ENCODE data around the gene MAGEA9B.
"Not testable (repeated sequence)": the region's sequence is repeated elsewhere in the genome, so short reads cannot be mapped to it uniquely, and the experiment has no call there.

The MAGEA9B gene

DNA sequence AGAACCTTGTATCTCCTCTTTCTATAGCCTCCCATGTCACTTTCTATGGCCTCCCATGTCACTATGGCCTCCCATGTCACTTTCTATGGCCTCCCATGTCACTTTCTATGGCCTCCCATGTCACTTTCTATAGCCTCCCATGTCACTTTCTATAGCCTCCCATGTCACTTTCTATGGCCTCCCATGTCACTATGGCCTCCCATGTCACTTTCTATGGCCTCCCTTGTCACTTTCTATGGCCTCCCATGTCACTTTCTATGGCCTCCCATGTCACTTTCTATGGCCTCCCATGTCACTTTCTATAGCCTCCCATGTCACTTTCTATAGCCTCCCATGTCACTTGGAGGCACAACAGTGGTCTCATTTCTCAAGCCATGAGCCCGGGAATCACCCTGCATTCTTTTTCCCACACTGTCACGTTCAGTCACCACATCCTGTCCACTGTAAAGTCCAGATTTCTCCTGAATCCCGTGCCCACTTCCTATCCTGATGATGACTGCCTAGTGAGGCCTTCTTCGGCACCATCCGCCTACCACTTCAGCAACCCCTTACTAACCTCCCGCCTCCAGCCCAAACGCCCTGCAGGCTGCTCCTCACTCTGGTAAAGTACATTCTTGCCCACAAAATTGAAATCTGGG, 18.1 kb upstream of the MAGEA9B start:
- not testable (repeated sequence) for H3K27ac Mint-ChIP-seq; H3K27me3 Mint-ChIP-seq; H3K4me1 Mint-ChIP-seq; H3K9me3 Mint-ChIP-seq; ATAC-seq (ENCODE audit: low read depth); H3K4me3 Mint-ChIP-seq; DNase-seq (ENCODE audit: low spot score in 2 of 2)
- H3K36me3 Mint-ChIP-seq = peaks cover 22% of the 10 kb centered on the region

DNA sequence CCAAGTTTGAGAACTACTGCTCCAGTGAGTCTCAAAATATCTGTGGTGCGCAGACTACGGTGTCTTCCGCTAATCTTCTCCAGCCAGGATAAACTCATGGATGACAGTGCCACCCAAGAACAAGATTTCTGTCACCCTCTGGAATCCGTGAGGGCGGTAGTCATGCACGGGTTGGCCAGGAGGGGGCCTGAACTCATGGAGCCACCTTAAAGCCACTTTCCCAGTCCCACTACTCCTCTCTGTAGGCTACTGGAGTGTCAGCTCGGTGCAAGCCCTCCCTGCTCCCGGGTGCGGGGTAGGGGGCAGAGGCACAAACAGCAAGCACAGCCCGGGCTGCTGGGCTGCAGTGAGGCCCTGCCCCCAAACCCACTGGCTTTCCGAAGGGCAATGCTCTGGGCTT, 11.3 kb upstream of the MAGEA9B start:
- H3K4me3 Mint-ChIP-seq; DNase-seq (ENCODE audit: low spot score in 2 of 2); H3K36me3 Mint-ChIP-seq; ATAC-seq (ENCODE audit: low read depth); H3K9me3 Mint-ChIP-seq; H3K27ac Mint-ChIP-seq; H3K27me3 Mint-ChIP-seq; H3K4me1 Mint-ChIP-seq: not testable (repeated sequence)

DNA sequence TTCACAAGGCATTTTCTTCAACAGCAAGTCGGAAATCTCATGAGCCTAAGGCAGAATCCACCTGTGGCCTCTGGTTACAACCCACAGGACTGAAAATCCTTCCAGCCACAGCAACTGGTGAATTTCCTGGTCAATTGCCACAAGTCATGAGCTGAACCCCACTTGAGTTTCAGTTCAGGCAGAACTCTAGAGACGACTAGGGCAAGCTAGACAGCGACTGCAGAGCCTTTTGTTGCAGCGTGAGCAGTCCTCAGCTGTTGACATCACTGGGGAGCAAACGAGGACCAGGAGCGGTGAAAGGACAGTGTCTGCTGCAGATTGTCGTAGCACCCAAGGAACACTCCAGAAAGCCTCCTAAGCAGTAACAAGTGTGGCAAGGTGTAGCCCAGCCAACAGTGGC, 8.7 kb upstream of the MAGEA9B start:
- not testable (repeated sequence) for H3K27me3 Mint-ChIP-seq; H3K9me3 Mint-ChIP-seq; H3K36me3 Mint-ChIP-seq; H3K4me3 Mint-ChIP-seq; H3K4me1 Mint-ChIP-seq; DNase-seq (ENCODE audit: low spot score in 2 of 2); H3K27ac Mint-ChIP-seq; ATAC-seq (ENCODE audit: low read depth)

DNA sequence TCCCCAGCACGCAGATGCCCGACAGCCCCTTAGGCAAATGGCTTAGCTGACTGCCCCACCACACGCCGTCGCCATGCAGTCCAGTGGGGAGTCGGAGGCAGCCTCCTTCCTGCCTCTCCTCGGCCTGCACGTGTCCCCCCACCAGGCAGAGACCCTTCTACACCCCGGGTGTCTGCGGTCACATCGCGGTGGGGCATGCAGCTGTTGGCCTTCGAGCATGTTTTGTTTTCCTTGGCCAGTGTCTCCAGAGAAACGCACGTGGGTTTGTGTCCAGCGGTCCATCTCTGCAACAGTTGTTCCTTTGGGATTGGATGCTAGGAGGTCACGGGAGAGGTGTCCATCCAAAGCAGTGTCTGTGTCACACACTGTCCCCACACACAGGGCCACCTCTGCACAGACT, 8.0 kb upstream of the MAGEA9B start, which contains the start of gene HSFX2:
Gene HSFX2 (minus strand): TSS at position 101 of the 400 bp plus-strand sequence. CDS start 614 bp downstream, outside the sequence.
- H3K4me3 Mint-ChIP-seq; H3K9me3 Mint-ChIP-seq; H3K27me3 Mint-ChIP-seq; H3K27ac Mint-ChIP-seq; H3K4me1 Mint-ChIP-seq; H3K36me3 Mint-ChIP-seq; DNase-seq (ENCODE audit: low spot score in 2 of 2); ATAC-seq (ENCODE audit: low read depth): not testable (repeated sequence)

DNA sequence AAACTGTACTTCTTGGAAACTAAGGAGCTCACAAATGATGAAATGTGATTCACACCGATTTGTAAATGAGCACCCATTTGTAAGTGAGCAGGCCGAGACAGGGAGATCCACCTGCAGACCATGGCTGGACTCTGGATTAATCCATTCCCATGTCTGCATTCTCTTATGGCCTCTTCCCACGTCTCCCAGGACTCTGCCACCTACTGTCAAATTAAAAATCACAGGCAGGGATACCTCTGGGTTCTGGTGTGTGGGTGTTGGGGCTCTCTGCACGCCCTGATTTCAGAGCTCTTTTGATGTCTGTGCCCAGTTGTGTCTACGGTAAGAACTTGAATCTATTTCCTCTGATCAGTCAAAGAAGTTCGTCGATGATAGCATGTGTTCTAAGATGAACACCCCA, 3.7 kb upstream of the MAGEA9B start:
- not testable (repeated sequence) for H3K36me3 Mint-ChIP-seq; H3K9me3 Mint-ChIP-seq; DNase-seq (ENCODE audit: low spot score in 2 of 2); H3K27ac Mint-ChIP-seq; H3K27me3 Mint-ChIP-seq; ATAC-seq (ENCODE audit: low read depth); H3K4me3 Mint-ChIP-seq; H3K4me1 Mint-ChIP-seq

DNA sequence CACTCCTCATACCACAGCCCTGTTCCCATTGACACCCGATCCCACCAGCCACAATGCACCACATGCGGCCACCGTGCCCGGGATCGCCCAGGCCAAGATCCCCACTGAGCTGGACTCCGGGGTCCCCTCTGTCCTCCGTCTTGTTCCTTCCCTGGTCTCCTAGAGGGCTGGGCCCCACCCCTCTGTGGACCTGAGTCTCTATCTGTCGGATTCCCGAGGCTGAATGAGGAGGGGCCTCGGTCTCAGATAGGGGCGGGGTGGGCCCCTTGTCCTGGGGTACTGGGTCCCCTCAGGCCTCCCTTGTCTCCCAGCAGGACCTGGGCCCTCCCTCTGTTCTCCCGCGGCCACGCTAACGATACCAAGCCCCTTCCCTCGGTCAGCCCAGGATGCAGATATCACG, 1.6 kb downstream of the MAGEA9B start:
- not testable (repeated sequence) for H3K36me3 Mint-ChIP-seq; H3K27me3 Mint-ChIP-seq; ATAC-seq (ENCODE audit: low read depth); H3K4me3 Mint-ChIP-seq; DNase-seq (ENCODE audit: low spot score in 2 of 2); H3K9me3 Mint-ChIP-seq; H3K27ac Mint-ChIP-seq; H3K4me1 Mint-ChIP-seq

DNA sequence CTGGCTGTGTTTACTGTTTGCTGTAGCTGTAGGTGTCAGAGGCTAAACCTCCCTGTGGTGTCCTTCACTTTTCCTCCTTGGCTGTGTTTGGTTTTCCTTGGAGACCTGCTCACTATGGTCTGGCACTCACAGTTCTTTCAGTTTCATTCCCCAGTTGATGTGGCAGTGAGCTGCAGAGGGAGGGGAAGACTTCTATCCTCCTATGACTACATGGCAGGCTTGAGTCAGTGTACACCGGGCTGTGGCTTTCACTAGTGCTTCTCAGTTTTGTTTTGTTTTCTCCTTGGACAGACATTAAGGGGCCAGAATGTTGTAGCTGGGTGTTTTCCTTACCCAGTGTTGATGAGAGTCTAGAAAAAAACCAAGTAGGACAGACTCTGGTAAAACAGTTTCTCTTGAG, 13.8 kb downstream of the MAGEA9B start:
- not testable (repeated sequence) for H3K36me3 Mint-ChIP-seq; ATAC-seq (ENCODE audit: low read depth); H3K27ac Mint-ChIP-seq; H3K27me3 Mint-ChIP-seq; H3K9me3 Mint-ChIP-seq; H3K4me3 Mint-ChIP-seq; DNase-seq (ENCODE audit: low spot score in 2 of 2); H3K4me1 Mint-ChIP-seq

DNA sequence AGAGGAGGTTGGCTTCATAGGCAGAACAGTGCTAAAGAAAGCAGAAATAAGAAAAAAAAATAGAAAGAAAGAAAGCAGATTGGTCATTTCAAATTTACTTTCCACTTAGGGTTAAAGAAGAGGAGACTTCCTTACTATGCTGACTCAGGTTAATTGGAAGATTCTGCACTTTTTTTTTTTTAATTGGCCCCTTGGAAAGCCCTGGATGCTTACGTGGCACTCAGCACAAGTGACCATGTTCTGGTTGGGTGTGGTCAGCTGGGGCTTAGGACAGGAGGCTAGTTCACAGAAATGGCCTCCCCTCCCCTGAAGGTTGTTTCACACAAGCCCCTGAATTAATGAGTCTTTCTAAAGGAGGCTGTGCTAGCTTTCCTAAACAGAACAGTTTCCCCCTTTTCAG, 14.5 kb downstream of the MAGEA9B start:
- Mint-ChIP-seq H3K4me3 (no peak overlapping the region), H3K27me3 (peaks cover 3% of the 10 kb centered on the region), H3K9me3 (no peaks in the 10 kb centered on the region), H3K4me1 (no peaks in the 10 kb centered on the region), H3K27ac (no peak overlapping the region), H3K36me3 (no peaks in the 10 kb centered on the region)
- ATAC-seq (ENCODE audit: low read depth) = no peak
- no peak for DNase-seq (ENCODE audit: low spot score in 2 of 2)

DNA sequence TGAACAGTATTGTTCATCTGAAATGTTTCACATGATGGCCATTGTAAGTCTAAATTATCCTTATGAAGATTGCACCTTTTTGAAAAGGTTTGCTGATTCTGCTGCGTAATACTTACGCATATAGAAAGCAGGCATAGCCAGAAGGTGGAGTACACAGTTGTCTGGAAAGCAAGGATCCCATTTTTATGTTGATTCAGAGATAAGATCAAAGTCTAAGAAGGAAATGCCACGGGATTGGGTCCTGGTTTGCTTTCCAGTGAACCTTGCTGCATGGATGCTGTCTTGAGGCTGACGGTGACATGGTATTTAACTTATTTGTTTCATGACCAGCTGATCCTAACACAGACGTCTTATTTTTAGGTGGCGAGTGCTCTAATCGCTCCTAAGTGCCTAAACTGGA, 15.5 kb downstream of the MAGEA9B start:
- Mint-ChIP-seq H3K4me1 (no peaks in the 10 kb centered on the region), H3K4me3 (no peak overlapping the region), H3K27me3 (peaks cover 3% of the 10 kb centered on the region), H3K27ac (no peak overlapping the region), H3K36me3 (no peaks in the 10 kb centered on the region), H3K9me3 (no peaks in the 10 kb centered on the region)
- DNase-seq (ENCODE audit: low spot score in 2 of 2) (no peak), ATAC-seq (ENCODE audit: low read depth) (no peak)

DNA sequence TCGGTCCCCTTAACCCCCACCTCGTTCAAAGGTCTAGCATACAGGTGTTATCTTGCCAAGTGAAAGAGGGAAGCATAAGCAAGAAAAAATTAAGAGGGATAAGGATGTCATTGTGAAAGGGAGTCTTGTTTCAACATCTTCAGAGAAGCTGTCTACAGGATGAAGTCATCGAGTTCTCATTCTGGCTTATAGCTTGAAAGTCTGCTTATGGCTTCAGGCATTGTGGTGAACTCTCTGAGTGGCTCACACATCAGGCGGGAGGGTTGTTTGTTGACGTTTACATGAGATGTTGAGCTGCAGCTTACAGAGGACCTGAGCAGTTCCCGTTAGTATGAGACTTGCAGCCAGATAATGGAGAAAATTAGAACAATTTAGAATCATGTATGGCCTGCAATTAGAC, 16.6 kb downstream of the MAGEA9B start:
- no peaks in the 10 kb centered on the region for H3K9me3 Mint-ChIP-seq
- no peak overlapping the region for H3K4me3 Mint-ChIP-seq
- no peaks in the 10 kb centered on the region for H3K36me3 Mint-ChIP-seq
- no peak for ATAC-seq (ENCODE audit: low read depth)
- no peak overlapping the region for H3K27ac Mint-ChIP-seq
- DNase-seq (ENCODE audit: low spot score in 2 of 2) = no peak
- no peaks in the 10 kb centered on the region for H3K4me1 Mint-ChIP-seq
- peaks cover 3% of the 10 kb centered on the region for H3K27me3 Mint-ChIP-seq

DNA sequence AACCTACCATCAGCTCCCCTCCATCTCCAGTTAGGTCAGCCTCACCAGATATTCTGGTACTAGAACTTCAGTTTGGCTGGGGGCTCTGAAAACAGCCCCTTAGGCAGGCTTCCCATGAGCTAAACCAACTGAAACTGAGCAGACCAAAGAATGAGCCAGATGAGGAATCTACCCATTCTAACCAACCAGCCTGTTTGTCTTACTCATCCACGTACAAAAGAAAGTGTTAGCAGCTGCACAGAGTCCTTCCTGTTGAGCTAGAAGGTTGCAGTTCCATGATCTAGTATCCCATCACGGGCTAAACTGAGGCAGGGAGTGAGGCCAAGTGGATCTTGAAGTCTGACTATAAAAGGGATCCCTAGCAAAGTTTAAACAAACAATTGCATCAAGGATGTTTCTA, 17.5 kb downstream of the MAGEA9B start:
- Mint-ChIP-seq H3K9me3 (no peaks in the 10 kb centered on the region), H3K27me3 (peaks cover 3% of the 10 kb centered on the region), H3K4me1 (no peaks in the 10 kb centered on the region), H3K36me3 (no peaks in the 10 kb centered on the region), H3K27ac (no peak overlapping the region), H3K4me3 (no peak overlapping the region)
- DNase-seq (ENCODE audit: low spot score in 2 of 2) (no peak), ATAC-seq (ENCODE audit: low read depth) (no peak)

DNA sequence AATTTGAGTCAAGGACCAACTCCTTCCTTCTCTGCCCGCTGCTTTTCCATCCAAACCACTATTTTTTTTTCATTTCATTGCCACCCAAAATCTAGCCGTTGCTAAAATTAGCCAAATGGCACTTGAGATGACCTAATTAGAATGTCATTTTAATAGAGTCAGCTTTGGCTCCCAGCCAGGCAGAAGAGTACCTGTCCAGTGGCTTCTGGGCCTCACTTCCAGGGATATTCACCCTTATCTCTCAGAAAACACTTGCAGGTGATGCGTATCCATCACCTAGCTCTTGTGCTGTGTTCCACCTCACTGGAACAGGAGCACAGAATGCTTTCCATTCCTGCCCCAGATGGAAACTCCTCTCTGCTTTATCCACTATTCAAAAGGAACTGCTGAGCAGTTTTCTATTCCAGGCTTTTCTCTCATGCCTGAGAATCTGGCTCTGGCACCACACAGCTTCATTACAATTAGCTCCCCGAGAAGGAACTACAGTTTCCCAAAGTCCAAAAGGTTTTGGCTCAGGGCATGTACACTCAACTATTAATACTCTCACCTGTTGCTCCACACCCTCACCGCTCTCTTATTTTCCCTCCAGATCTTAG, 18.5 kb downstream of the MAGEA9B start:
- Mint-ChIP-seq H3K9me3 (no peaks in the 10 kb centered on the region), H3K36me3 (no peaks in the 10 kb centered on the region), H3K27me3 (peaks cover 3% of the 10 kb centered on the region), H3K27ac (no peak overlapping the region), H3K4me3 (no peak overlapping the region), H3K4me1 (no peaks in the 10 kb centered on the region)
- ATAC-seq (ENCODE audit: low read depth) (no peak), DNase-seq (ENCODE audit: low spot score in 2 of 2) (no peak)

DNA sequence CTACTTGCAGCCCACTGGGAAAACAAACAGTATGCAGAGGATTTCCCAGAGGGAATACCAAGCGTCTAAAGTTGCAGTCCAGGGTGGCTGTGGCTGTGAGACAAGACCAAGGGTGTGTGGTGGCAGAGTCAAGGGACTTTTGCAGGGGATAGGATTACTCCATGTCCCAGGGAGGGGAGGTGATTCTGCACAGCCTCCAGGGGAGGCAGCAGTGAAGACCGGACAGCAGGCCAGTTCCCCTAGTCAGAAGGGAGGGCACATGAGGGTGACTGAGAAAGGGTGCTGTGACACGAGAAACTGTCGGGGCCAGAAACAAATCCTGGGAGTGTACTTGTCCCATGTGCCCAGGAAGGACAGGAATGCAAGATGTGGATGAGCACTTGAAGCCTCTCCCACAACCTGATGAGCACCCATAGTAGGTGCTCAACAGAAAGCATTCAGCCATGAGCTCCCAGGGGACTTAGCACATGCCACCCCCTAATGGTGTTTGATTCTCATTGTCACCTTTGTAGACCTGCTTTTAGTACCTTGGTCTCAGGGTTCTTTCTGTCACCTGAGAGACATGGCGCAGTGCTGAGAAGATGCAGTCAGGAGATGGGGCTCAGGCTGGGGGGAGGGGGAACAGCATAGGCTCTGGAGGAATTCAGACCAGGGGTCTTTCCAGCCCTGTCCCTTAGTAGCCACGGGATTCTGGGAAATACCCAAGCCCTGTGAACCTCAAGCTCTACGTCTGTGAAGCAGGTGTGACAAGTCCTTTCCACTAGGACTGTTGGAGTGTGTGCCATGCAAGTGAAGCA, 19.4 kb downstream of the MAGEA9B start:
- Mint-ChIP-seq H3K27ac (no peak overlapping the region), H3K36me3 (no peaks in the 10 kb centered on the region), H3K9me3 (no peaks in the 10 kb centered on the region), H3K4me3 (no peak overlapping the region), H3K4me1 (no peaks in the 10 kb centered on the region), H3K27me3 (peaks cover 3% of the 10 kb centered on the region)
- ATAC-seq (ENCODE audit: low read depth) (no peak), DNase-seq (ENCODE audit: low spot score in 2 of 2) (no peak)

DNA sequence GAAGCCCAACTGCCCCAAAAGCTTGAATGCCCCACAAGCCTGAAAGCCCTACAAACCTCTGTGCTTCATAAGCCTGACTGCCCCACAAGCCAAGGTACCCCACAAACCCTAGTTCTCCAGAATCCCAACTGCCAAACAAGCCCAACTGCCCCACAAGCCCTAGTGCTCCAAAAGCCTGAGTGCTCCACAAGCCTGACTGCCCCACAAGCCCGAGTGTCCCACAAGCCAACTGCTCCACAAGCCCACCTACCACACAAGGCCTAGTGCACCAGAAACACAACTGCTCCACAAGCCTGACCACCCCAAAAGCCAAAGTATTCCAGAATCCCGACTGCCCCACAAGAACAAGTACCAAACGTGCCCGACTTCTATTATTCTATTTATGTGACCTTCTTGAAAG, 23.9 kb downstream of the MAGEA9B start:
- H3K27me3 Mint-ChIP-seq = no peaks in the 10 kb centered on the region
- no peaks in the 10 kb centered on the region for H3K4me1 Mint-ChIP-seq
- DNase-seq (ENCODE audit: low spot score in 2 of 2) (no peak), ATAC-seq (ENCODE audit: low read depth) (no peak)
- H3K4me3 Mint-ChIP-seq = no peak overlapping the region
- H3K27ac Mint-ChIP-seq = peak overlapping the region; percentile 15
- H3K9me3 Mint-ChIP-seq = no peaks in the 10 kb centered on the region
- H3K36me3 Mint-ChIP-seq = no peaks in the 10 kb centered on the region

Data from memory B cell (primary cell).